Naive thymus-derived CD8-positive, alpha-beta T cell (primary cell): ENCODE data around the gene TYRO3. TPM values are rescaled to one million over a fixed set of nuclear protein-coding genes. Genes with fewer than 3 reads are reported as not detected.

Experiments used
- ATAC-seq, 2 donors: fragments of 150-1000 bp; cut with Tn5 transposase in 1 of 2; sonication (Bioruptor Pico), chemical (Tn5 transposase) in 1 of 2; 1 replicate in 1 of 2; 2 replicates in 1 of 2; pipeline ENCODE4 v1.10.0; 2021; ENCODE audit warnings: mild to moderate bottlenecking in 2 of 2, moderate library complexity in 2 of 2
- POLR2A ChIA-PET: fragments of 350-600 bp; sonication (Branson Sonifier 250); formaldehyde crosslinking; loops from one replicate; lab custom pipeline; 2021; ENCODE audit warnings: antibody characterized with exemption; lab: Charles Lee
- DNase-seq, 10 donors: peaks; one replicate each; pipeline versions ENCODE4 v3.0.0 to v3.0.0-alpha.2; 2020 to 2022
- H3K27ac Mint-ChIP-seq, 10 donors: one replicate each; pipeline ENCODE4 v1.8.0; 2020 to 2022; ENCODE audit warnings: mild to moderate bottlenecking in 10 of 10, mixed read lengths in 10 of 10, moderate library complexity in 4 of 10, inconsistent platforms in 1 of 10
- H3K27me3 Mint-ChIP-seq, 5 donors: one replicate each; pipeline ENCODE4 v1.8.0; 2021 to 2022; ENCODE audit warnings: mixed read lengths in 5 of 5
- H3K36me3 Mint-ChIP-seq, 3 donors: one replicate each; pipeline ENCODE4 v1.8.0; 2020 to 2022; ENCODE audit warnings: mixed read lengths in 3 of 3, mild to moderate bottlenecking in 2 of 3, inconsistent platforms in 1 of 3
- H3K4me1 Mint-ChIP-seq, 4 donors: one replicate each; pipeline ENCODE4 v1.8.0; 2021 to 2022; ENCODE audit warnings: mixed read lengths in 4 of 4
- H3K4me3 Mint-ChIP-seq, 10 donors: one replicate each; pipeline ENCODE4 v1.8.0; 2020 to 2022; ENCODE audit warnings: mild to moderate bottlenecking in 10 of 10, mixed read lengths in 10 of 10, moderate library complexity in 6 of 10, inconsistent platforms in 1 of 10
- H3K9me3 Mint-ChIP-seq, 9 donors: one replicate each; pipeline ENCODE4 v1.8.0; 2020 to 2022; ENCODE audit warnings: mixed read lengths in 9 of 9, mild to moderate bottlenecking in 3 of 9, inconsistent platforms in 1 of 9, moderate library complexity in 1 of 9
- polyA plus RNA-seq, 3 donors: library from polyadenylated mRNA; unstranded; fragments of 300-500 nt; fragmentation: Illumina TruSeq; gene quantifications; one replicate each; pipeline ENCODE4 v1.2.3, GENCODE V29; 2021
- total RNA-seq, 8 experiments: library from RNA in 2 of 8; stranded (reverse) in 2 of 8; gene quantifications; one replicate each; pipeline ENCODE4 v1.2.3 and lab custom pipeline; 2021 to 2026

The TYRO3 gene
- total and polyA plus RNA-seq, 5 experiments from 2014 or later, result 0.05 TPM; not detected in 4

- no peaks in the 10 kb centered on the region for H3K9me3 Mint-ChIP-seq
- H3K27ac Mint-ChIP-seq, result peak overlapping the region in 3 of 10 donors; percentile 15 to 25 (median 19)
- H3K4me3 Mint-ChIP-seq, result no peak overlapping the region
- ATAC-seq (no peak), DNase-seq (no peak)
- POLR2A ChIA-PET, result interaction anchor here (1.0 kb wide), 1 partner anchor 11 kb away, joined by 3 read pairs; the partner anchor contains the start of gene RPAP1
- H3K27me3 Mint-ChIP-seq, result peaks cover 3 to 16% (median 10%) of the 10 kb centered on the region in 5 donors
- no peaks in the 10 kb centered on the region for H3K36me3 Mint-ChIP-seq
- peaks cover 12 to 22% (median 17%) of the 10 kb centered on the region in 4 donors for H3K4me1 Mint-ChIP-seq
Observed at GRCh38 chr15:41554915-41555314, 4.1 kb upstream of the TYRO3 start.

GRCh38 chr15:41556677-41557076 lies 2.3 kb upstream of the TYRO3 start:
- Mint-ChIP-seq H3K27ac (peak overlapping the region in 1 of 10 donors; percentile 61), H3K9me3 (no peaks in the 10 kb centered on the region), H3K27me3 (peaks cover 4 to 27% (median 16%) of the 10 kb centered on the region in 5 donors), H3K4me3 (peak overlapping the region in 1 of 10 donors; percentile 38), H3K4me1 (peaks cover 16 to 22% (median 18%) of the 10 kb centered on the region in 4 donors), H3K36me3 (no peaks in the 10 kb centered on the region)
- no peak for ATAC-seq
- POLR2A ChIA-PET, result interaction anchor here (0.7 kb wide), 1 partner anchor 218 kb away, joined by 3 read pairs; no protein-coding TSS in a partner anchor
- no peak for DNase-seq

GRCh38 chr15:41557673-41558399 lies 1.2 kb upstream of the TYRO3 start:
- H3K4me1 Mint-ChIP-seq, result peaks cover 16 to 22% (median 18%) of the 10 kb centered on the region in 4 donors
- peaks cover 4 to 27% (median 15%) of the 10 kb centered on the region in 5 donors for H3K27me3 Mint-ChIP-seq
- H3K4me3 Mint-ChIP-seq, result peak overlapping the region; percentile 83 to 97 (median 90)
- POLR2A ChIA-PET, result interaction anchor here (0.5 to 2.8 kb wide), 6 partner anchors 9 to 254 kb away, joined by 3 to 25 read pairs (median 4); partner anchors contain the start of gene RPAP1
- peak; percentile 85 to 93 for ATAC-seq
- no peaks in the 10 kb centered on the region for H3K9me3 Mint-ChIP-seq
- no peaks in the 10 kb centered on the region for H3K36me3 Mint-ChIP-seq
- DNase-seq, result peak; percentile 57 to 86 (median 74)
- H3K27ac Mint-ChIP-seq, result peak overlapping the region; percentile 48 to 95 (median 88)

- peak overlapping the region; percentile 65 to 89 (median 79) for H3K4me3 Mint-ChIP-seq
- H3K27me3 Mint-ChIP-seq, result peaks cover 4 to 27% (median 14%) of the 10 kb centered on the region in 5 donors
- peak overlapping the region in 5 of 10 donors; percentile 57 to 88 (median 77) for H3K27ac Mint-ChIP-seq
- H3K9me3 Mint-ChIP-seq, result no peaks in the 10 kb centered on the region
- DNase-seq (peak in 1 of 10 donors; percentile 43), ATAC-seq (peak; percentile 30 to 57)
- POLR2A ChIA-PET, result interaction anchor here (2.8 kb wide), 1 partner anchor 15 kb away, joined by 25 read pairs; the partner anchor contains the start of gene RPAP1
- no peaks in the 10 kb centered on the region for H3K36me3 Mint-ChIP-seq
- peaks cover 16 to 22% (median 18%) of the 10 kb centered on the region in 4 donors for H3K4me1 Mint-ChIP-seq
Observed at GRCh38 chr15:41559239-41559782, 299 bp downstream of the TYRO3 start.

GRCh38 chr15:41560572-41560874 lies 1.5 kb downstream of the TYRO3 start:
- Mint-ChIP-seq H3K9me3 (no peaks in the 10 kb centered on the region), H3K4me1 (peaks cover 13 to 22% (median 18%) of the 10 kb centered on the region in 4 donors), H3K27me3 (peaks cover 4 to 27% (median 14%) of the 10 kb centered on the region in 5 donors), H3K4me3 (peak overlapping the region in 8 of 10 donors; percentile 45 to 85 (median 72)), H3K27ac (peak overlapping the region in 3 of 10 donors; percentile 27 to 77 (median 43)), H3K36me3 (no peaks in the 10 kb centered on the region)
- ATAC-seq (no peak), DNase-seq (no peak)
- POLR2A ChIA-PET, result no interaction called here

- DNase-seq, result no peak
- POLR2A ChIA-PET, result interaction anchor here (0.9 kb wide), 1 partner anchor 17 kb away, joined by 3 read pairs; the partner anchor contains the start of gene RPAP1
- no peaks in the 10 kb centered on the region for H3K36me3 Mint-ChIP-seq
- peaks cover 4 to 27% (median 14%) of the 10 kb centered on the region in 5 donors for H3K27me3 Mint-ChIP-seq
- peaks cover 13 to 20% (median 17%) of the 10 kb centered on the region in 4 donors for H3K4me1 Mint-ChIP-seq
- ATAC-seq, result no peak
- peak overlapping the region in 3 of 10 donors; percentile 22 to 85 (median 81) for H3K4me3 Mint-ChIP-seq
- peak overlapping the region in 1 of 10 donors; percentile 56 for H3K27ac Mint-ChIP-seq
- H3K9me3 Mint-ChIP-seq, result no peaks in the 10 kb centered on the region
Observed at GRCh38 chr15:41561104-41561776, 2.2 kb downstream of the TYRO3 start.

GRCh38 chr15:41561777-41562145 lies 2.7 kb downstream of the TYRO3 start:
- H3K4me3 Mint-ChIP-seq, result no peak overlapping the region
- POLR2A ChIA-PET, result interaction anchor here (0.9 kb wide), 1 partner anchor 18 kb away, joined by 3 read pairs; the partner anchor contains the start of gene RPAP1

GRCh38 chr15:41562244-41562643 lies 3.2 kb downstream of the TYRO3 start:
- no peak overlapping the region for H3K27ac Mint-ChIP-seq
- POLR2A ChIA-PET, result interaction anchor here (0.9 kb wide), 1 partner anchor 18 kb away, joined by 3 read pairs; the partner anchor contains the start of gene RPAP1
- peaks cover 4 to 27% (median 14%) of the 10 kb centered on the region in 5 donors for H3K27me3 Mint-ChIP-seq
- H3K9me3 Mint-ChIP-seq, result no peaks in the 10 kb centered on the region
- peaks cover 13 to 20% (median 15%) of the 10 kb centered on the region in 4 donors for H3K4me1 Mint-ChIP-seq
- H3K4me3 Mint-ChIP-seq, result no peak overlapping the region
- ATAC-seq (no peak), DNase-seq (no peak)
- H3K36me3 Mint-ChIP-seq, result no peaks in the 10 kb centered on the region

More at GRCh38 chr15:41561777-41562145, 2.7 kb downstream of the TYRO3 start:
- Mint-ChIP-seq H3K27ac (peak overlapping the region in 2 of 10 donors; percentile 11 to 56), H3K27me3 (peaks cover 4 to 27% (median 14%) of the 10 kb centered on the region in 5 donors), H3K4me1 (peaks cover 13 to 20% (median 17%) of the 10 kb centered on the region in 4 donors), H3K9me3 (no peaks in the 10 kb centered on the region), H3K36me3 (no peaks in the 10 kb centered on the region)
- DNase-seq (no peak), ATAC-seq (no peak)

GRCh38 chr15:41562784-41563198 lies 3.8 kb downstream of the TYRO3 start:
- peaks cover 10 to 16% (median 11%) of the 10 kb centered on the region in 4 donors for H3K4me1 Mint-ChIP-seq
- H3K36me3 Mint-ChIP-seq, result no peaks in the 10 kb centered on the region
- POLR2A ChIA-PET, result no interaction called here
- no peaks in the 10 kb centered on the region for H3K9me3 Mint-ChIP-seq
- no peak for DNase-seq
- peaks cover 4 to 27% (median 14%) of the 10 kb centered on the region in 5 donors for H3K27me3 Mint-ChIP-seq
- ATAC-seq, result no peak
- H3K4me3 Mint-ChIP-seq, result no peak overlapping the region
- no peak overlapping the region for H3K27ac Mint-ChIP-seq

GRCh38 chr15:41564286-41564959 lies 5.4 kb downstream of the TYRO3 start:
- DNase-seq (no peak), ATAC-seq (no peak)
- POLR2A ChIA-PET, result no interaction called here
- Mint-ChIP-seq H3K4me3 (no peak overlapping the region), H3K4me1 (peaks cover 4 to 7% (median 4%) of the 10 kb centered on the region in 4 donors), H3K9me3 (no peaks in the 10 kb centered on the region), H3K36me3 (no peaks in the 10 kb centered on the region), H3K27me3 (peaks cover 0 to 24% (median 8%) of the 10 kb centered on the region in 5 donors), H3K27ac (no peak overlapping the region)

GRCh38 chr15:41564960-41565502 lies 6.0 kb downstream of the TYRO3 start:
- Mint-ChIP-seq H3K27ac (no peak overlapping the region), H3K4me1 (peaks cover 0 to 4% (median under 1%) of the 10 kb centered on the region in 4 donors), H3K36me3 (no peaks in the 10 kb centered on the region), H3K9me3 (no peaks in the 10 kb centered on the region), H3K4me3 (no peak overlapping the region), H3K27me3 (peaks cover 0 to 19% (median 4%) of the 10 kb centered on the region in 5 donors)
- POLR2A ChIA-PET, result no interaction called here
- no peak for ATAC-seq
- DNase-seq, result no peak
